Stimulated activated effector memory CD8-positive, alpha-beta T cell treated with anti-CD3 and anti-CD28 coated beads, Interleukin-12 subunit alpha, Interleukin-12 subunit beta, amount 100 ng/mL, for 72 hours (primary cell): ENCODE data around the gene ASAP3.

Experiments used
- ATAC-seq: fragments of 150-1000 bp; cut with Tn5 transposase; 2 replicates; pipeline ENCODE4 v1.10.0; 2021
- DNase-seq, 2 donors: peaks; one replicate each; pipeline ENCODE4 v3.0.0; 2021 to 2022; ENCODE audit warnings: low spot score in 2 of 2
- H3K27ac Mint-ChIP-seq: one replicate; pipeline ENCODE4 v1.8.0; 2022; ENCODE audit warnings: mild to moderate bottlenecking, mixed read lengths
- H3K36me3 Mint-ChIP-seq: one replicate; pipeline ENCODE4 v1.8.0; 2022; ENCODE audit warnings: mild to moderate bottlenecking, mixed read lengths
- H3K4me1 Mint-ChIP-seq: one replicate; pipeline ENCODE4 v1.8.0; 2022; ENCODE audit warnings: mixed read lengths
- H3K4me3 Mint-ChIP-seq: one replicate; pipeline ENCODE4 v1.8.0; 2022; ENCODE audit warnings: mild to moderate bottlenecking, mixed read lengths
- H3K9me3 Mint-ChIP-seq: one replicate; pipeline ENCODE4 v1.8.0; 2022; ENCODE audit warnings: mixed read lengths

The ASAP3 gene

GRCh38 chr1:23417570-23417969 is 66.4 kb downstream of the ASAP3 start:
- DNase-seq (no peak), ATAC-seq (no peak)
- no peaks in the 10 kb centered on the region for H3K9me3 Mint-ChIP-seq
- no peak overlapping the region for H3K27ac Mint-ChIP-seq
- peaks cover 8% of the 10 kb centered on the region for H3K4me1 Mint-ChIP-seq
- no peaks in the 10 kb centered on the region for H3K36me3 Mint-ChIP-seq
- H3K4me3 Mint-ChIP-seq, result no peak overlapping the region

GRCh38 chr1:23416964-23417363 is 67.0 kb downstream of the ASAP3 start:
- peaks cover 2% of the 10 kb centered on the region for H3K4me1 Mint-ChIP-seq
- ATAC-seq, result no peak
- no peak overlapping the region for H3K4me3 Mint-ChIP-seq
- H3K36me3 Mint-ChIP-seq, result no peaks in the 10 kb centered on the region
- H3K9me3 Mint-ChIP-seq, result no peaks in the 10 kb centered on the region
- H3K27ac Mint-ChIP-seq, result no peak overlapping the region
- DNase-seq, result no peak

GRCh38 chr1:23408797-23409290 is 75.1 kb downstream of the ASAP3 start:
- no peak overlapping the region for H3K27ac Mint-ChIP-seq
- H3K4me1 Mint-ChIP-seq, result peaks cover 7% of the 10 kb centered on the region
- DNase-seq (no peak), ATAC-seq (no peak)
- no peaks in the 10 kb centered on the region for H3K36me3 Mint-ChIP-seq
- H3K4me3 Mint-ChIP-seq, result no peak overlapping the region
- H3K9me3 Mint-ChIP-seq, result no peaks in the 10 kb centered on the region

GRCh38 chr1:23407016-23407630 is 76.9 kb downstream of the ASAP3 start:
- DNase-seq, result no peak
- Mint-ChIP-seq H3K36me3 (no peaks in the 10 kb centered on the region), H3K4me3 (no peak overlapping the region), H3K27ac (no peak overlapping the region), H3K9me3 (no peaks in the 10 kb centered on the region), H3K4me1 (peaks cover 16% of the 10 kb centered on the region)
- no peak for ATAC-seq

- Mint-ChIP-seq H3K27ac (no peak overlapping the region), H3K4me1 (peaks cover 16% of the 10 kb centered on the region), H3K9me3 (no peaks in the 10 kb centered on the region), H3K36me3 (no peaks in the 10 kb centered on the region), H3K4me3 (no peak overlapping the region)
- DNase-seq (no peak), ATAC-seq (no peak)
These were observed 78.0 kb downstream of the ASAP3 start for GRCh38 chr1:23405946-23406345.

- ATAC-seq (peak; percentile 88), DNase-seq (peak; percentile 85 to 93)
- Mint-ChIP-seq H3K4me1 (peaks cover 16% of the 10 kb centered on the region), H3K27ac (no peak overlapping the region), H3K4me3 (no peak overlapping the region), H3K36me3 (no peaks in the 10 kb centered on the region), H3K9me3 (no peaks in the 10 kb centered on the region)
These were observed 80.1 kb downstream of the ASAP3 start for GRCh38 chr1:23403735-23404486.

GRCh38 chr1:23403355-23403734 is 80.6 kb downstream of the ASAP3 start:
- Mint-ChIP-seq H3K4me3 (no peak overlapping the region), H3K9me3 (no peaks in the 10 kb centered on the region)
- no peak for DNase-seq

GRCh38 chr1:23403038-23403336 is 81.0 kb downstream of the ASAP3 start:
- ATAC-seq, result no peak
- Mint-ChIP-seq H3K9me3 (no peaks in the 10 kb centered on the region), H3K36me3 (no peaks in the 10 kb centered on the region), H3K4me1 (peaks cover 16% of the 10 kb centered on the region), H3K27ac (no peak overlapping the region), H3K4me3 (no peak overlapping the region)
- DNase-seq, result no peak

More at GRCh38 chr1:23403355-23403734, 80.6 kb downstream of the ASAP3 start:
- no peak overlapping the region for H3K27ac Mint-ChIP-seq
- peaks cover 16% of the 10 kb centered on the region for H3K4me1 Mint-ChIP-seq
- no peaks in the 10 kb centered on the region for H3K36me3 Mint-ChIP-seq
- no peak for ATAC-seq

GRCh38 chr1:23402286-23403037 is 81.5 kb downstream of the ASAP3 start:
- no peak overlapping the region for H3K4me3 Mint-ChIP-seq
- H3K9me3 Mint-ChIP-seq, result no peaks in the 10 kb centered on the region
- H3K4me1 Mint-ChIP-seq, result peaks cover 16% of the 10 kb centered on the region
- no peak overlapping the region for H3K27ac Mint-ChIP-seq
- no peak for ATAC-seq
- H3K36me3 Mint-ChIP-seq, result no peaks in the 10 kb centered on the region
- DNase-seq, result no peak

GRCh38 chr1:23401313-23401712 is 82.7 kb downstream of the ASAP3 start:
- peak overlapping the region; percentile 50 for H3K27ac Mint-ChIP-seq
- no peaks in the 10 kb centered on the region for H3K36me3 Mint-ChIP-seq
- DNase-seq, result no peak
- no peak for ATAC-seq
- peaks cover 16% of the 10 kb centered on the region for H3K4me1 Mint-ChIP-seq
- no peaks in the 10 kb centered on the region for H3K9me3 Mint-ChIP-seq
- H3K4me3 Mint-ChIP-seq, result no peak overlapping the region

GRCh38 chr1:23400324-23401114 is 83.5 kb downstream of the ASAP3 start:
- Mint-ChIP-seq H3K9me3 (no peaks in the 10 kb centered on the region), H3K27ac (no peak overlapping the region), H3K4me3 (no peak overlapping the region), H3K4me1 (peaks cover 16% of the 10 kb centered on the region), H3K36me3 (no peaks in the 10 kb centered on the region)
- DNase-seq, result no peak
- no peak for ATAC-seq

- Mint-ChIP-seq H3K27ac (no peak overlapping the region), H3K4me1 (peaks cover 14% of the 10 kb centered on the region), H3K36me3 (no peaks in the 10 kb centered on the region), H3K4me3 (no peak overlapping the region), H3K9me3 (no peaks in the 10 kb centered on the region)
- ATAC-seq, result no peak
- DNase-seq, result no peak
These were observed 84.8 kb downstream of the ASAP3 start for GRCh38 chr1:23399229-23399628.

- Mint-ChIP-seq H3K4me3 (no peak overlapping the region), H3K27ac (no peak overlapping the region), H3K4me1 (peaks cover 5% of the 10 kb centered on the region), H3K36me3 (no peaks in the 10 kb centered on the region), H3K9me3 (no peaks in the 10 kb centered on the region)
- ATAC-seq (no peak), DNase-seq (no peak)
These were observed 86.1 kb downstream of the ASAP3 start for GRCh38 chr1:23397908-23398307.

- Mint-ChIP-seq H3K4me1 (no peaks in the 10 kb centered on the region), H3K9me3 (no peaks in the 10 kb centered on the region), H3K27ac (no peak overlapping the region), H3K4me3 (no peak overlapping the region), H3K36me3 (no peaks in the 10 kb centered on the region)
- ATAC-seq (no peak), DNase-seq (no peak)
These were observed 87.6 kb downstream of the ASAP3 start for GRCh38 chr1:23396380-23396779.

- ATAC-seq (no peak), DNase-seq (no peak)
- no peak overlapping the region for H3K4me3 Mint-ChIP-seq
- H3K36me3 Mint-ChIP-seq, result no peaks in the 10 kb centered on the region
- no peak overlapping the region for H3K27ac Mint-ChIP-seq
- no peaks in the 10 kb centered on the region for H3K4me1 Mint-ChIP-seq
- no peaks in the 10 kb centered on the region for H3K9me3 Mint-ChIP-seq
These were observed 88.1 kb downstream of the ASAP3 start for GRCh38 chr1:23395849-23396248.
